C4-2B (cell line): ENCODE data around the gene NCOA6.

Source experiments
- H3K27ac ChIP-seq: fragments of 450-650 bp; 2 replicates; pipeline ENCODE4 v1.5.1; 2017
- CTCF ChIP-seq: fragments of 450-650 bp; conservative IDR thresholded peaks from 2 replicates; pipeline ENCODE4 v1.5.1; 2017; ENCODE audit warnings: mild to moderate bottlenecking
- ZFX ChIP-seq: fragments of 450-650 bp; IDR thresholded peaks from 2 replicates; pipeline ENCODE4 v1.6.1; 2017

NCOA6 gene

GRCh38 chr20:34751453-34751852 is 74.0 kb downstream of the NCOA6 start:
- no peak for TF ChIP-seq ZFX
- no peak for TF ChIP-seq CTCF
- H3K27ac ChIP-seq, result no peak overlapping the region

GRCh38 chr20:34750484-34750883 is 75.0 kb downstream of the NCOA6 start:
- H3K27ac ChIP-seq, result no peak overlapping the region
- TF ChIP-seq CTCF, result no peak

- no peak overlapping the region for H3K27ac ChIP-seq
- TF ChIP-seq ZFX, result no peak
- no peak for TF ChIP-seq CTCF
Measured at GRCh38 chr20:34748709-34749108, 76.7 kb downstream of the NCOA6 start.

- no peak overlapping the region for H3K27ac ChIP-seq
- TF ChIP-seq ZFX, result no peak
- TF ChIP-seq CTCF, result no peak
Measured at GRCh38 chr20:34747479-34747878, 78.0 kb downstream of the NCOA6 start.

- TF ChIP-seq ZFX (no peak), CTCF (no peak)
- H3K27ac ChIP-seq, result no peak overlapping the region
Measured at GRCh38 chr20:34746674-34747073, 78.8 kb downstream of the NCOA6 start.

- no peak overlapping the region for H3K27ac ChIP-seq
- no peak for TF ChIP-seq ZFX
- TF ChIP-seq CTCF, result no peak
Measured at GRCh38 chr20:34744847-34745246, 80.6 kb downstream of the NCOA6 start.

GRCh38 chr20:34744340-34744739 is 81.1 kb downstream of the NCOA6 start:
- no peak overlapping the region for H3K27ac ChIP-seq
- TF ChIP-seq ZFX, result no peak

- no peak for TF ChIP-seq CTCF
- TF ChIP-seq ZFX, result no peak
- no peak overlapping the region for H3K27ac ChIP-seq
Measured at GRCh38 chr20:34743039-34743438, 82.4 kb downstream of the NCOA6 start.
